ENCODE results near the gene CDC25A.

The CDC25A gene

DNA sequence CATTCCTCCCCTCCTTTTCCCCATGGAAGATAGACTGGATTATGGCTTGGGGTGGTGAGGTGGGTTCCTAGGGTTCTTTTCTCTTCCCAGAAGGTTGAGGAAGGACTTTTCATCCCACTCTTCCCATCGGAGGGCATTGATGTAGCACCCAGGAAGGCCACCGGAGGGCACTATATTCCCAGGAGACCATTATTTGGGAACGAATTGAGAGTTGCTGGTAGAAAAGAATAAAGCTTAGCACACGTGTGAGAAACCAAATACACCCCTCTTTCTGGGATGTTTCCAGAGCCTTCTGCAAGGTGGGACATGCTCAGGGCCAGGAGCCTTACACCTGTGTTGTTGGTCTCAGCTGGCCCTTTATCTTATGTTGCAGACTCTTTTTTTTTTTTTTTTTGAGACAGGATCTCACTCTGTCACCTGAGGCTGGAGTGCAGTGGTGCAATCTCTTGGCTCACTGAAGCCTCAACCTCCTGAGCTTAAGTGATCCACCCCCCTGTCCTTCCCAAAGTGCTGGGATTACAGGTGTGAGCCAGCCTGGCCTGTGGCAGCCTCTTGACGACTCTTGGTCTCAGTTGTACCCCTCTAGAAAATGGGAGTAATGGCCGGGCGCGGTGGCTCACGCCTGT is 6.3 kb upstream of the CDC25A start:
- no peak for DNase-seq

DNA sequence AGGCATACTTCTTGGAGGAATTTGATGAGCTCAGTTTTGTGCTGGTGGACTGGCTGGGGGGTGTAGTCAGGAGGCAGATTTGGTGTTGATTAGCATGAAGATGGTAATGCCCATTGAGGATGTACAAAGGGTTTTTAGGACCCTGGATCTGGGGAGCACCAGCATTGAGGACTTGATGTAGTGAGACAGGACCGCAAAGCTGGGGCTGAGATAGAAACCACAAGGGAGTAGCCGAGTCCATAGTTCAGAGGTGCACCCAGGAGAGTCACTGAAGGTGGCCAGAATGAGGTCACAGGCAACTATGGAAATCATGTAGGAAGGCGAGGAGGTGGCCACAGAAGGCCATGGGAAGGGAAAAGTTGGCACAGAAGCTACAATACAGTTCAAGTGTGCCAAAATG is 2.7 kb upstream of the CDC25A start:
- DNase-seq = no peak

DNA sequence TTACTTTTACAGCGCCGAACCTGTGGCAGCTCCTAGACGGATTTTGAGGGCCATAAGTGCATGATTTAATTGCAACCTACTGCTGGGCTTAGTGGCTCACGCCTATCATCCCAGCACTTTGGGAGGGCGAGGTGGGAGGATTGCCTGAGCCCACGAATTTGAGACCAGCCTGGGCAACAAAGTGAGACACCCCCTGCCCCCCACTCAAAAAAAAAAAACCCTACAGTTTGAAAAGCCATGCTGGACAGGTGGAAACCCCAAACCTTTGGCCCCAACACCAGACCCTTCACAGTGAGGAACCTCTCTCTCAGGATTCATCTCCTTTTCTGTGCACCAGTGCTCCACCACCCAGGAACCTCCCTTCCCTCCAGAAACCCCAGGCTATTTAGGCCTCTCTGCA is 1.1 kb upstream of the CDC25A start:
- DNase-seq = no peak

DNA sequence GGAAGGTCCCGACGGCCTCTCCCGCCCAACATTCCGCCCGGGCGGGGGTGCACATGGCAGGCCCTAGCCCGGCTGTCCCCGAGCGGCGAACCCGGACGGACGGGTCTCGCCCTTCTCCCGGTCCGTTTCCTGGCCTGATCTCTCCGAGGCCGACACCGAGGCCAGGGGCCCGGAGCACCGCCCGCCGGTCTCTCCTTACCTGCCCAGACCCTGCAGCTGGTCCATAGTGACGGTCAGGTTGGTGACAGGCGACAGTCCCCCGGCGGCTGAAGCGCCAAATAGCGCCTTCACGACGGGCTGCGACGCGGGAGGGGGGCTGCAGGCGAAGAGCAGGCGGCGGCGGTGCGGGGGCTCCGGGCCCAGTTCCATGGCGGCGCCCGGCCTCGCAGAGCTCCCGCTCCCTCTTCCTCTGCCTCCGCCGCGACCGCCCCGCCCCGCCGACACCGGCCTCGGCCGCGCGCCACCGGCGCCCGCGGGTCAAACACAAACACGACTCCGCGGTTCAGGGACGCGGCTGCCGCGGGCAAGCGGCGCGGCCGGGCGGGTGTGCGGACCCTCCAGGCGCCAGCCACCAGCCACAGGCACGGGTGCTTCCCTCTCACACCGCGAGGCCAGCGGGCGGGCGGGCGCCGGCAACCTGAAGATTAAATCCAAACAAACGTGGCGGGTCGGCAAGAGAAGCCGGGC is 495 bp downstream of the CDC25A start:
- peak; percentile 79 for DNase-seq

DNA sequence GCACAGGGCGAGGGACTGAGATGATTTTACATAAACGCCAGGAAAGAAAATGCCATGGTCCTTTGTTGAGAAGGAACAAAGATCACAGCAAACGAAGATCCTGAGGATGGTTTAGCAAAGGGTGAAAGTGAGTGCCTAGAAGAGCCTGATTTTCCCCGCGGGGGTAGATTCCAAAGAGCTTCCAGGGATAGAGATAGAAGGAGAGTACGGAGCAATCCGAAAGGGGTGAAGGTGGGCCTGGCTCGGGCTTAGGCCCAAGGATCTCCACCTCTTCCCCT is 977 bp downstream of the CDC25A start:
- no peak for DNase-seq

DNA sequence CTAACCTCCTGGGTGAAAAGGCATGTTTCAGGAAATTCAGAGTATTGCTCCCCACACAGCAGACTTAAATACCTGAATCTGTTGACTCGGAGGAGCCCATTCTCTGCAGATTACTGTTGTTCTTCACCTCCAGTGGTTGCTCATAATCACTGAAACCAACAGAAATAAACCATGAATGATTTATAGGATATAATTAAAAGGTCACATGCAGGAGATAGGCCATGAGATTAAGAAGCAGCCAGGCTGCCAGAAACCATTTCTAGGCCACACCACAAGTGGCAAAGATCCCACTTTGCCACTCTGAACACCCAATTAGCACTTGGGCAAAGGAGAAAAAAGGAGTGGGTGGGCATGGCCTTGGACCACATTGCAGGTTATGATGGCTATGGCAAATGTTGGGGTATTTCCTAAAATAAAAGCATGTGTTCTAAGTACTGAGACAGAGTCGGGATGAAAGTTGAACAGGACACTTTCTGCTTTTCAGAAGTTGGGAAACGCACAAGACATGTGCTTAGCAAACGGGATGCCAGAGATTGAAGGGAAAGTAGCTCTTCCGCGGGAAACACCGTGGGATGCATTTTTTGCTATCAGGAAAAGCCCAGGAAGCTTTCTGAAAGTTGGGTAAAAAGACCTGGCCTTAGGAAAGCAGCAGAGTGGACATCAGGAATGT is 1.5 kb downstream of the CDC25A start:
- no peak for DNase-seq

DNA sequence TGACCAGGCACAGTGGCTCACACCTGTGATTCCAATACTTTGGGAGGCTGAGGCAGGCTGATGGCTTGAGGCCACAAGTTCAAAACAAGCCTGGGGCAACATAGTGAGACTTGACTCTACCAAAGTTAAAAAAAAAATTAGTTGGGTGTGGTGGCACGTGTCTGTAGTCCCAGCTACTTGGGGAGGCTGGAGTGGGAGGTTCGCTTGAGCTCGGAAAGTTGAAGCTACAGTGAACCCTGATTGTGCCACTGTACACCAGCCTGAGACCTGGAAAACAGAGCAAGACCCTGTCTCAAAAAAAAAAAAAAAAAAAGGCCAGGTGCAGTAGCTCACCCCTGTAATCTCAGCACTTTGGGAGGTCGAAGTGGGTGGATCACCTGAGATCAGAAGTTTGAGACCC is 3.1 kb downstream of the CDC25A start:
- no peak for DNase-seq

DNA sequence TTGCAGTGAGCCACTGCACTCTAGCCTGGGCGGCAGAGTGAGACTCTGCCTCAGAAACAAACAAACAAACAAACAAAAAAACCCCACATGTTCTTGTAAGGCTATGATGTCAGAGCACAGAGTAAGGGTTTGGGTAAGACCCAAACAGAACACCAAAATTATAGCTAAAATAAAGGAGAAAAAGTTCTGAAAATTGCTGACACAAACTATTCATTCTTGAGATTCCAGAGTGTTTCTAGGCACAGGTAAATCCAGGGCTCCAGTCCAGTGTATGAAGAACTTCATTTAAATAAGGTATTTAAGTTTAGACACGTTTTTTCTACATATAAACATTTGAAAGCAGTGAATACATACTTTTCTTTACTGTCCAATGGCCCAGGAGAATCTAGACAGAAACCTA is 3.9 kb downstream of the CDC25A start:
- no peak for DNase-seq

DNA sequence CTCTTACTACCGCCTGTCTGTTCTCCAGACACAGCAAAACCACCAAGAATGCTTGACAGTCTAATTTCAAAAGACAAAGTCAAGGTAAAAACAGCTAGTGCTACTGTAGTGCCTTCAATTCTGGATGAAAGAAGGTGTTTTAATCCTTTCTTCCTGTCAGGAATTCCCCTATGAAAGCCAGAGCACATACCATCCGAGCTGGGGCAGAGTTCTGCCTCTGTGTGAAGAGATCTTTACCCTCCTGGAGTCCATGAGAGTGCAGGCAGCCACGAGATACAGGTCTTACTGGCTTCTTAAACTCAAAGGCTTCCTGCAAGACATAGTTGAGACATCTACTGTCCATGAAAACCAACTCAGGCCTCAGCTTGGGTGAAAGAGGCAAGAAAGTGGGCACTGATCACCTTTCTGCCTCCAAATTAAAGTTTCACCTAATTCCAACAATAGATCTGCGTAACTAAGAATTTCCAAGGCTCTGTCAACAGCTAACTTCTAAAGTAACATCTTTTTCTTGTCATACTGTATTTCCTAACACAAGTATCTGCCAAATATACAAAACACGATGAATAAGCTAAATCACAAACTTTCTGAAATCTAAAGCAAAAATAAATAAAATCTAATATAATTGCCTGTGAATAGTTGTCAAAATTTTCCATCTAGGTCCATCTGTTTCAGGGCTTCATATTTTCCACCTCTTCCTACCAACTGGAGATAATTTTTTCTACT is 7.5 kb downstream of the CDC25A start:
- DNase-seq = no peak

DNA sequence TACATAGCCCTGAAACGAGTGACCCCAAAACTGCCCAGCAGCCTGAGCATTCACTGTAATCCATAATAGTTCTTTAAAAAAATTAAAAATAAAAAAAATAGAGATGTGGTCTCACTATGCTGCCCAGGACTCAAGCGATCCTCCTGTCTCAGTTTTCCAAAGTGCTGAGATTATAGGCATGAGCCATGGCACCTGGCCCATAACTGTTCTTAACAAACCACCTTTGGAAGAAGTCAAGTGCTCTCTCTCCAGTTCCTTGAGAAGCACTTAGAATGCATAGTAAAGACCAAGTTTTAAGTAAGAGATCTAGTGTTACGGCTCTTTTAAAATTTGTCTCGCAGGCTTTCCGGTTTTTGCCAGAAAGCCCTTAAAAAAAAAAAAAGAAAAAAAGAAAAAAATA is 8.2 kb downstream of the CDC25A start:
- no peak for DNase-seq

DNA sequence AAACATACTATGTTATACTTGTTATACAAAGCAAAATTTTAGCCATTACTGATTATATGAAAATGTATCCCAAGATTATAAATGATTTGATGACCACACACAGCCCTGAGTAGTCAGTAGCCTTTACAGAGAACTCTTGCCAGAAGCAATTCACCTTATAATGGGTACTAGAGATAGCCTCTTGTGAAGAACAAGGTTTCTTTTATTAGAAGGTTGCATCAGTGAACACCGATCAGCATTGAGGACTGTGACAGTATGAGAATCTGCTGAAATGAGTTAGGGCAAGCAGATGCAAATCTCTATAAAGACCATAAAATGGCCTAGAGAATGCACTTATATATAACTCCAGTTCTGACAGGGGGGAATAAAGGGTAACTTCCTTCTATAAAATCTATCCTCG is 10.1 kb downstream of the CDC25A start:
- no peak for DNase-seq

DNA sequence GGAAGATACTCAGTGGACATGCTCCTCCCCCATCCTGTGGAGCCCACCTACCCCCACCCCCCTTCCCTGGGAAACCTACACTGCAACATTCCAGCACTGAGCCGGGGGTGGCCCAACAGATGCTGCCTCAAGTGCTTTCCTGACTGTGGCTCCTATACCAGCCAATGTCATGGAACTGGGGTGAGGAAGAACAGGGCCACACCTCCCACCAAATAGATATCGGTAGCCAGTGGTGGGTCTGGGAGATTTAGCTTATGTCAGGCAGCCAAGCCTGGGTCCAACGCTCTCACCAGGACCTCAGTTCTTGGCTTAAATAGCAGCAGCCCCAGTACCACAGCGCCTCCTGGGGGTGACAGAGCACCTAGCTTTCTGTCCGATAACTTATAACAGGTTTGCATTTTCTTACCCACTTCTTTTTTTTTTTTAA is 30.3 kb downstream of the CDC25A start:
- peak; percentile 70 for DNase-seq

DNA sequence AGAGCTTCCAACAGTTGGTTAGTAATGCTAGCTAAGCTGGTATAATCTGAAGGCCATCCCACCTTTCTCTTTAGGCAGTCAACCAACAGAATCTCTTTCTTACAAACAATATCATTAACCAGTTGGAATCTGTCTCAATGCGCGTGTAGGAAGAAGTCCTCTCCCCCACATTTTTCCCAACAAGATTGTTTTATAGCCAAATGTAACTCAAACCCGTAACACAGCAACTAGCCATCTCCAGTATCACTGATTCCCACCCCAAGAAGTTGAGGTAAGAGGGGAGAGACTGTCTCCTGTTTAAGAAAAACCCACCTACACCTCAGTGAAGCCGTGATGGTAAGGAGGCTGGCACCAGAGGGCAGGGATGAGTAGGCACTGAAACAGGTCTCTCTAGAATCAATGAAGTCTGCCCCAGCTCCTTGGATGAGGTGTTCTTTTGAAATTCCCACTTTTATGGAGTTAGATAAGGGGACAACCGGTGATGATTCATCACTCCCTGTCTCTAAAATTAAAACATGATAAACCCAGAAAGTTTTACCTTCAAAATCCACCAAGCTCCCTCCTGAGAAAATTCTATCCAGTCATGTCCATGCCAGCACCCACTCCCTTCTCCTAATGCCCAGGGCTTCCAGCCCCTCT is 30.9 kb downstream of the CDC25A start:
- DNase-seq = no peak

DNA sequence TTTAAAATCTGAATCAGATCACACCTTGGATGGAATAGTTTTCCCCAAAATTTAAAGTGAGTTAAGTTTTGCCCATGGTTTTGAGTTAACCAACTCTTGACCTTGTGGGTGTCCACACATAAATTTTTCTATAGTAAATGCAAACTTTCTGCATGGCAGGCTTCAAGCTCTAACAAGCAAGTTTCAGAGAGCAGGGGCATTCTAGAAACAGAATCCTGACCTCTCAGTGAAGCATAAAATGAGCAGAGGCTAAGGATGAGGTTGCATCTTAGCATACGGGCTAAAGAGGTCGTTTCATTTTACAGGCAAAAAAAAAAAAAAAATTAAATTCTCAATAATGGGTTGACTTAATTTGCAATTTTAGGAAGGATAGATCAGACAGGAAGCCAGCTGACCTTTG is 32.1 kb downstream of the CDC25A start:
- no peak for DNase-seq

DNA sequence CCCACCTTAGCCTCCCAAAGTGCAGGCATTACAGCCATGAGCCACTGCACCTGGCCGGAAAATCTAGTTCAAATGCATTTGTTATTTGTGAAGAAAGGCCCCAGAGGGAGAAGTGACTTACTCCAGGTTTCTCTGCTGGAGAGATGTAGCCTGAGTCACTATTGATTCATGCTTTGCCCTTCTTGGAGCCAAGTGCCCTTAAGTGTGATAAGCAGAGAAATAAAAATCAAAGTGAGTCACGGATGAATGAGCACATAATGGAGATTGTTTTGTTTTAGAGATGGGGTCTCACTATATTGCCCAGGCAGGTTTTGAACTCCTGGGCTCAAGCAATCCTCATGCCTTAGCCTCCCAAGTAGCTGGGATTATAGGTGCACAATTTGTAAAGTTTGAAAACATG is 33.1 kb downstream of the CDC25A start:
- DNase-seq = no peak

DNA sequence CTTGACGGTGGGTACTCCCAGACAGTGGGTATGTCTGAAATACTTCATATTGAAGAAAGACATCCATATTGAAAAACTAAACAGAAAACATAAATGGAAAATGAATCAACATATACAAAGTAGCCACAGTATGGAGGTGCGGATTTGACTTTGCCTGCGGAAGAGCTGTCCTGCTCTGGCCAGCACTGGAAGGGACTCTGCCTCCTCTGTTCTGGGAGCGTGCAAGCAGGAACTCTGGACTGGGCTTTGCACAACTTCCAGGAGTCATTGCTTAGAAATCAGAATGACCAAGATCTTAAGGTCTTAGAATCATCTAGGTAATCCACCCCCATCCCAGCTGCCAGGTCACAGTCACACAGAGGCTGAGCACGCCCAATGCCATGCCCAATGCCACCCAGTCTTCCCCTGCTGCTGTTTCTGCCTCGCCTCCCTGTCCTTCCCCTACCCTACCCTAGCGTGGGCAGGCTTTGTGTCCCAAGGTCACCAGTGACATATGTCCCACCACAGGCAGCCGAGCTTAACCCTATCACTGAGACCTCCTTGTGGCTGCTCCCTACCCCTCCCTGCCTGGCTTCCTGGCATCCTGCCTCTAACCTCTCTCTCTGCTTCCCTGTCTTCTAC is 36.3 kb downstream of the CDC25A start:
- no peak for DNase-seq

DNA sequence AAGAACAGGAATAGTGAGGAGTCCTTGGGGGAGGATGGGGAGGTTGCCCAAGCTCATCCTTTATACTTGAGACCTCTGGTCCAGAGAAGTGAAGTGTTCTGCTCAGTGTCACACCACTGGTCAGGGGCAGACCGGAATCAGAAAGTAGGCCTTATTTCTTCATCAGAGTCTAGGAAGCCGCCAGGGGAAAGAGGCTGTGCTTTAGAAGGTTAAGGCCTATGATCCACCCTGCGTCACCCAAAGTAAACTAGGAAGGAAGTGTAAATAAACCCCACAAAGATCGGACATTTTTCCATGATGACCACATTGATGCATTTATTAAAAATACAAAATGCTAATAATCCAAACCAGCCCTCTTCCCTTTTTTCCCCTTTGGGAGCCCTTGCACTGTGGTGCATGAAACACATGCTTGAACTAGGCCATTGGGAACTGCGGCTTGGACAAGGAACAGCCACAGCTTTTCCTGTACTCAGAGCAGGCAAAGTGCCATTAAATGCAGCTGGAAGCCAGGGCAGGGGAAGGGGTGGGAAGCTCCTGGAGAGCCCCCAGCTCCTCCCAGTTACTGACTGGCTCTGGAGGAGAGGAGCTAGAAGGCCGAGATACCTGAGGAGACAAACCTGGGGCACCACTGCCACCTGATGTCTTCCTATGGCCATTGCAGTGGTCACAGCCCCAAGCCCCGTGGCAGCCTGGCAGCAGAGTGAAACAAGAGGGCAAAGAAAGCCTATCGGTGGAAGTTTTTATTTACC is 37.0 kb downstream of the CDC25A start:
- peak; percentile 79 for DNase-seq

DNA sequence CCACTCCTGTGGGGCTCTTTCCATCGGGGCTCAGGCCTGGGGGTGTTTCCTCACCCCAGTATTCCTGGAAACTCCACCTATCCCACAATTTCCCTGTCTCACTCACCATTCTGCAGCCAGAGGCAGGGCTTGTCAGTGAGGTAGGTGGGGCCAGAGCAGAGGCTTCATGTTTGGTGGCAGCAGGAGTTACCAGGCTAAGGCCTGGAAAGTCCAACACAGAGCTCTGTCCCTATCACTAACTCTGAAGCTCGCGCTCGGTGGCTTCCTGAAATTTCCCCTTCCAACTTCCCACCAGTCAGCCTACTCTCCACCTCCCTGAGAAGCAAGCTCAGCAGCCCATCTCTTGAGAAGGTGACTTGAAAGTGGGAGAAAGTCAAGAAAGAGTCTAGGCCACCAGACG is 44.2 kb downstream of the CDC25A start:
- no peak for DNase-seq

DNA sequence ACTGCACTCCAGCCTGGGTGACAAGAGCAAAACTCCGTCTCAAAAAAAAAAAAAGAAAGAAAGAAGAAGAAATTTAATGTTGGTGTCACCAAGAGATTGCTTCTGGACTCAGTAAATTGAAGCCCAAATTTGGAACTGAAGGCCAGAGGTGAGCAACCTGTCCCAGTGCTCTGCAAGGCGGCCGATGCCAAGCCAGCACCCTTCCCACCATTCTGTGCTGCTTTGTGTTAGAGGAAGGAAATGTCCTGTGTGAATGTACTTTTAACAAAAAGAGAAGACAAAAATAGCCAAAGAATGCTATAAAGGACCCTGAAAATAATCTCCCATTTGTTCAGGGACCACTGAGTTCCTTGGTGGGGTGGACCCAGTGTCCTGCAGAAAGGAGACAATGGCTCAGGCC is 44.6 kb downstream of the CDC25A start:
- DNase-seq = no peak

DNA sequence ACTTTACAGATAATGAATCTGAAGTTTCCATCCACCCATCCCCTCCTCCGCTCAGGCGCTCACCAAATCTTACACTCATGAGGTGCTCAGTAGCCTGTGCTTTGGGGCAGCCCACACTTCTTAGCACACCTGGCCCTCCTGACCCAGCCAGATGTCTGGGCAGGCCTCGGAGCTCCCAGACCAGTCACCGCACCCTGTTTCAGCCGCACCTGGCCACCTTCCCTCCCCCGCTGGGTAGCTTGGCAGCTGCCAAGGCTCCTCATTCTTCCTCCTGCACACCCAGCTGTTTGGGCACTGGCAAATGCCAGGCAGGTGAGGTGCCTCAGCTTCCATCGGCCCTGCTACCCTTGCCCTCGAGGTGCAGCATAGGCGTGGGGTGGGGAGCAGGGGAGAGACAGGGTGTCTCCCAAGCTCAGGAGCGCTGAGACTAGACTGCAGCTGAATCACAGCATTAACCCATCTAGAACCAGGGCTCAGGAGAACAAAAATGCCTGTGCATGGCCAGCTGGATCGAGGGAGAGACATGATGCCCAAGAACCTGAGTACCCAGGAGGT is 45.8 kb downstream of the CDC25A start:
- no peak for DNase-seq

DNA sequence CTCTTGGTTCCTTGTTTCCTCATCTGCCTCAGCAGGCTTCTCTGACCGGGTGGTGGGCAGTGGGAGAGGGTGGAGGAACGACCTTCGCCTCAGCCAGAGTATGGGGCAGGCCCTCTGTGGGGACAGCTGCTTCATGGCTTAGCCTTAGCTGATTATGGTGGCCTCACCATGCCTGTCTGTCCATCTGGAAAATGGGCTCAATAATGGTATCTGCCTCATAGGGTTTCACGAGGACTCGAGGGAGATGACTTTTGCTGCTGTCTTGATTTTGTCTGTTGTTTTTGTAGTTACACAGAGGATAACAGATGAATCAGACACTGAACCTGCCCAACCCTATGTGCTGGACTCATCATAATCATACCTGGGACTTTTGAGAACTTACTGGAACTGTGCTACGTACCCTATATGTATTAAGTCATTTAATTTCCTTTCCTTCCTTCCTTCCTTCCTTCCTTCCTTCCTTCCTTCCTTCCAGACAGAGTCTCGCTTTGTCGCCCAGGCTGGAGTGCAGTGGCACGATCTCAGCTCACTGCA is 46.5 kb downstream of the CDC25A start:
- no peak for DNase-seq

All from activated CD8-positive, alpha-beta memory T cell treated with anti-CD3 and anti-CD28 coated beads, Interleukin-2, amount 50 U/mL, for 48 hours (primary cell).